ENCODE data around the gene ZG16B. TPM values are rescaled to one million over a fixed set of nuclear protein-coding genes. Genes with fewer than 3 reads are reported as not detected.

The ZG16B gene
- total RNA-seq, 2 donors from 2014 or later, result 0.48 to 1.4 TPM

DNA sequence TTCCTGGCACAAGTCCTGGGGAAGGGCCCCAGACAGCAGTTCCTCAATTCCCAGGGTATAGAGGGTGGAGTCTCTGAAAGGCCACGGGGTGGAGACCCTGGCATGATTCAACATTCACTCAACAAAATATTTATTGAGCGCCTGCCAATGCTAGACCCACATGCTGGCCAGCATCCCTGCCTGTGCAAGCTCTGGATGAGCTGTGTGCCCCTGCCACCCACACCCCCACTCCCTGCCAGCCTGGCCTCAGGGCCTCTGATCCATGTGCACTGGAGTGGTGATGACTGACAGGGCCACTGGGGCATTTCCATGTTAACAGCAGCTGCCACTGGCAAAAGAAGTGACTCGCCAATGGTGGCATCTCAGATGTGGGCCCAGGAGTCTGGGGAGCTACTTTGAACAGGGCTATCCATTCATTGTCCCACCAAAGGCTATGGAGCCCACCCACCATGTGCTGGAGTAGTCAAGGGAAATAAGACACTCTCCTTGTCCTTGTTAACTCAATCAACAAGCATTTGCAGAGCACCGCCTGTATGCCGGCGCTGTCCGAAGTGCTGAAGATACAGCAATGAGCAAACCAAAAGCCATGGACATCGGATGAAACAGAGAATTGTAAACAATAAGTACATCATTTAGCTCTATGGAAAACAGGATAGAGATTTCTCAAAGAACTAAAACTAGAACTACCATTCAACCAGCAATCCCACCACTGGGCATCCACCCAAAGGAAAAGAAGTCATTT is 30.9 kb downstream of the ZG16B start:
- peaks cover 0 to 5% of the 10 kb centered on the region in 2 donors for H3K9me3 Mint-ChIP-seq
- H3K36me3 Mint-ChIP-seq, result no peaks in the 10 kb centered on the region
- H3K27ac Mint-ChIP-seq, result no peak overlapping the region
- DNase-seq (ENCODE audit: low spot score in 2 of 2), result no peak
- ATAC-seq, result no peak

DNA sequence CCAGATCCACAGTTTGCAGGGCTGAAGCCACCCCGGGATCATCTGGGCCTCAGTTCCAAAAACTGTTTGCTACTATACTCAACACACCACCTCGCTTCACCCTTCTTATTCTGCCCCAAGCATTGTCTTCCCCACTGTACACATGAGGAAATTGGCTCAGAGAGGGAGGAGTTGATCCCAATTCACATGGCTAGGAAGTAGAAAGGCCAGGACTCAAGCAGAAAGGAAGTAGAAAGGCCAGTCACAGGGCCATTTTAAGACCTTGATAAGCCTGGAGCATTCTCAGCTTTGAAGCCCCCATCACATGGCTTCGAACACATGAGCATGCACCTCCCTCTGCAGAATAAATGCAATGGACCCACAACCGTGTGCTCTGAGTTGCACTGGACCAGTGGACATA is 35.5 kb downstream of the ZG16B start:
- ATAC-seq, result no peak
- no peak overlapping the region for H3K27ac Mint-ChIP-seq
- H3K36me3 Mint-ChIP-seq, result no peaks in the 10 kb centered on the region
- no peak for DNase-seq (ENCODE audit: low spot score in 2 of 2)
- no peaks in the 10 kb centered on the region for H3K9me3 Mint-ChIP-seq

- Mint-ChIP-seq H3K9me3 (no peaks in the 10 kb centered on the region), H3K27ac (peak overlapping the region in 1 of 2 donors; percentile 16), H3K36me3 (no peaks in the 10 kb centered on the region)
- DNase-seq (ENCODE audit: low spot score in 2 of 2) (no peak), ATAC-seq (peak in 1 of 2 donors; percentile 54)
Observed at GRCh38 chr16:2866431-2866830, 36.3 kb downstream of the ZG16B start.

DNA sequence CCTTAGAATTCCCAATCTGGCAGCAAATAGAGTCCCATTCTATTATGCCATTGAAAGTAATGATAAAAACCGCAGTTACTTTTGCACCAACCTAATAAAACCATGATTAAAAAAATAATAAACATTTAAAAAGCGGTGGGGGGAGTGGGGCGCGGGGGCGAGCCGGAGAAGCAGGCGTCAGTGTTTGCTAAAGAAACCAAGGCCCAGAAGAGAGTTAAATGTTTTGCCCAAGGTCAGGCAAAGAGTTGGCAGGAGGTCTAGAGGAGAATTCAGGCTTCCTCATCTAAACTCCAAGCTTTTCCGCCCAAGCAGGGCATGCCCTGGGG is 37.5 kb downstream of the ZG16B start:
- Mint-ChIP-seq H3K9me3 (no peaks in the 10 kb centered on the region), H3K27ac (peak overlapping the region; percentile 87 to 95), H3K36me3 (no peaks in the 10 kb centered on the region)
- DNase-seq (ENCODE audit: low spot score in 2 of 2), result no peak
- ATAC-seq, result no peak

DNA sequence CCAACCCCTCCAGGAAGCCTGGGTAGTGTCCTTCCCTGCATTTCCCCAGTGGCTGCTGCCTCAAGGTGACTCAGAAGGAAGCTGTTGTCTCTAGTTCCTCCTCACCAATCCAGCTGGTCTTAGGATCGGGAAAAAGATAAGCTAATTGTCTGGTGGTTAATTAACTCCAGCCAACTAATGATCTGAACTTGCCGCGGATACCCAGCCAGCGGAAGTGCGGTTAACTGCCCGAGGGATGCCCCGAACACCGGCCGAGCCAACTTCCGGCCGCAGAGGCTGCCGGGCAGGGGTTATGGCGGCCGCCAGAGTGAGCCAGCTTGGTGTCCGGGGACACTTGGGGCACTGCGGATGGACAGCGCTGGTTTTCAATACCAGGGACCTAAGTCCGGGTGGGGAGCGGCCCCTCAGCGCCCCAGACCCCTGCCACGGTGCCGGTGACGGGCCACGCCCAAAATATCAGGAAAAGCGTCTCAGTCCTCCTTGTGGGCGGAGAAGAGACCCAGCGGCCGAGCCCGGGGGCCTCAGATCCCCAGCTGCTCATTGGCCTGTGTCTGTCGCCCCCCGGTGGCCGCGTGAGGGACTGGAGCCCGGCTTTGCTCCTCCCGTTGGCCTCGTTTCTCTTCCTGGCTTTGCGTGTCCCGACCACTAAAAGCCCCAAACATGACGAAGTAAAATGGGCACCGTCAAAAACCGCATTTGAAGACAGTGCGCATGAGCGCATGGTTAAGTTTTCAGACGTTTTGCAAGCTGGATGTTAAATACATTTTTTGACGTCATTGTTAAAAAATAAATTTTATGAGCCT is 38.1 kb downstream of the ZG16B start:
- ATAC-seq (peak; percentile 90 to 96), DNase-seq (ENCODE audit: low spot score in 2 of 2) (peak; percentile 97 to 99)
- Mint-ChIP-seq H3K27ac (peak overlapping the region; percentile 87 to 95), H3K36me3 (no peaks in the 10 kb centered on the region), H3K9me3 (no peaks in the 10 kb centered on the region)

DNA sequence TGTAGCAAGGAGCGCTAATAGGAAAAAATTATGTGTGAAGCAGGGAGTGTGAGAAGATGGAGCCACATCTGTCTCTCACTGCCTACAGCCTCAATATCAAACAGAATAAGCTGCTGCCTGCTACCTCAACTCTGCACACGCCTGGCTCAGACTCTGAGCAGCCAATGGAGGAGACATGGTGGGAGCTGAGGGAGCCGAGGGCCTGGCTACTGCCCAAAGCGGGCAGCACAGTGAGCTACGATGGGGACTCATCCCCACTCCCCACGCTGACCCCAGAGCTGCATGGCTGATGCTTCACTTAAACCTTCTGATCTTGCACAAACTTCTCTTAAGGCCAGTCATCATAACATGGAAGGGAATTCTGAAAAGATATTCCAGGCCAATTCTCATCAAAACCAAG is 41.8 kb downstream of the ZG16B start:
- ATAC-seq (no peak), DNase-seq (ENCODE audit: low spot score in 2 of 2) (no peak)
- Mint-ChIP-seq H3K36me3 (no peaks in the 10 kb centered on the region), H3K9me3 (no peaks in the 10 kb centered on the region), H3K27ac (no peak overlapping the region)

DNA sequence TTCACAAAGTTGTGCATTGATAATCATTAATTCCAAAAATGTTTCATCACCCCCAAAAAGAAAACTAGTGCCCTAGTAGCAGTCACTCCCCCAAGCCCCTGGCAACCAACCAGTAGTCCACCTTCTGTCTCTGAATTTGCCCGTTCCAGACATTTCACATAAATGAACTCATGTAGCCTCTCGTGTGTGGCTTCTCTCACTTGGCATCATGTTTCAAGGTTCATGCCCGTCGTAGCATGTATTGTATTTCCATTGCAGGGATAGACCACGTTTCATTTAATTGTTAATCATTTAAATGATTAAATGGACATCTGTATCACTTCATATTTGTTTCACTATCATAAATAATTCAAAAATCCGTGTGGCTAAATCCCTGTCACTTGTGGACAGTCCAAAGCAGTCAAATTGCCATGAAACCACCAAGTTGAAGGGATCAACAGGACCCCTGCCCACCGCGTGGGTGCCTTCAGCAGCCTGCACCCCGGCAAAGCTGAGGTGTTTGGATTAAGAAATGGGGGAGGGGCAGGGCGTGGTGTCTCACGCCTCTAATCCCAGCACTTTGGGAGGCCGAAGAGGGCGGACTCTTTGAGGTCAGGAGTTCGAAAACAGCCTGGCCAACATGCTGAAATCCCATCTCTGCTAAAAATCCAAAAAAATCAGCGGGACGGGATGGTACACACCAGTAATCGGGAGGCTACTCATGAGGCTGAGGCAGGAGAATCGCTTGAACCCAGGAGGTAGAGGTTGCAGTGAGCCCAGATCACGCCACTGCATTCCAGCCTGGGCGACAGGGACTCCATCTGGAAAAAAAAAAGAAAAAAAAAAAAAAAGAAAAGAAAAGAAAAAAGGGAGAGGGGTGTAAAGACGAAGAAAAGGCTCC is 44.2 kb downstream of the ZG16B start:
- DNase-seq (ENCODE audit: low spot score in 2 of 2), result no peak
- Mint-ChIP-seq H3K27ac (no peak overlapping the region), H3K9me3 (no peaks in the 10 kb centered on the region), H3K36me3 (no peaks in the 10 kb centered on the region)
- ATAC-seq, result no peak

GRCh38 chr16:2874912-2875362 is 44.8 kb downstream of the ZG16B start:
- DNase-seq (ENCODE audit: low spot score in 2 of 2) (peak; percentile 71 to 72), ATAC-seq (peak; percentile 100)
- Mint-ChIP-seq H3K27ac (no peak overlapping the region), H3K9me3 (peaks cover 0 to 3% of the 10 kb centered on the region in 2 donors), H3K36me3 (no peaks in the 10 kb centered on the region)

GRCh38 chr16:2879854-2880508 is 49.9 kb downstream of the ZG16B start:
- H3K27ac Mint-ChIP-seq, result no peak overlapping the region
- ATAC-seq (no peak), DNase-seq (ENCODE audit: low spot score in 2 of 2) (no peak)
- no peaks in the 10 kb centered on the region for H3K36me3 Mint-ChIP-seq
- H3K9me3 Mint-ChIP-seq, result peaks cover 0 to 4% of the 10 kb centered on the region in 2 donors

Other genes with a start within 250 kb of the ZG16B start
- gene KCTD5, start 147.8 kb upstream of the ZG16B start, total RNA-seq, result 10 to 100 TPM; 27.8 to 46.9 TPM
- gene PRSS27, start 110.1 kb upstream of the ZG16B start, total RNA-seq, result 1 to 10 TPM; 1.3 to 3.2 TPM
- 100 to 1,000 TPM; 624 to 790 TPM for gene SRRM2, start 77.7 kb upstream of the ZG16B start, total RNA-seq
- gene ELOB, start 53.0 kb upstream of the ZG16B start, total RNA-seq, result 100 to 1,000 TPM; 218 to 224 TPM
- gene PRSS33, start 42.7 kb upstream of the ZG16B start, total RNA-seq, result not detected
- not detected for gene PRSS41, start 31.8 kb upstream of the ZG16B start, total RNA-seq
- 1 to 10 TPM; 1.8 to 2.4 TPM for gene PRSS21, start 13.1 kb upstream of the ZG16B start, total RNA-seq
- gene PRSS22, start 27.9 kb downstream of the ZG16B start, total RNA-seq, result under 1 TPM in 1 of 2 donors, not detected in 1; 0.34 TPM
- gene FLYWCH2, start 52.9 kb downstream of the ZG16B start, total RNA-seq, result 10 to 100 TPM in 1 of 2 donors, 1 to 10 TPM in 1; 9.4 to 17.4 TPM
- gene FLYWCH1, start 81.6 kb downstream of the ZG16B start, total RNA-seq, result 10 to 100 TPM; 28.8 to 55.4 TPM
- not detected for gene KREMEN2, start 134.0 kb downstream of the ZG16B start, total RNA-seq
- 10 to 100 TPM; 24.0 to 31.6 TPM for gene PAQR4, start 139.0 kb downstream of the ZG16B start, total RNA-seq
- gene PKMYT1, start 150.1 kb downstream of the ZG16B start, total RNA-seq, result 100 to 1,000 TPM; 125 to 193 TPM
- under 1 TPM in 1 of 2 donors, not detected in 1; 0.11 TPM for gene CLDN9, start 182.6 kb downstream of the ZG16B start, total RNA-seq
- gene CLDN6, start 187.9 kb downstream of the ZG16B start, total RNA-seq, result not detected
- 10 to 100 TPM in 1 of 2 donors, 1 to 10 TPM in 1; 7.6 to 14.6 TPM for gene TNFRSF12A, start 190.1 kb downstream of the ZG16B start, total RNA-seq
- gene HCFC1R1, start 193.6 kb downstream of the ZG16B start, total RNA-seq, result 10 to 100 TPM; 40.9 to 47.3 TPM
- 10 to 100 TPM; 35.3 to 65.2 TPM for gene THOC6, start 193.7 kb downstream of the ZG16B start, total RNA-seq
- 1 to 10 TPM in 1 of 2 donors, not detected in 1; 2.9 TPM for gene BICDL2, start 206.6 kb downstream of the ZG16B start, total RNA-seq
- gene MMP25, start 216.3 kb downstream of the ZG16B start, total RNA-seq, result 1 to 10 TPM; 1.8 to 2.0 TPM
- 1,000 to 10,000 TPM; 2,042 to 3,291 TPM for gene IL32, start 235.3 kb downstream of the ZG16B start, total RNA-seq

Measured in activated naive CD4-positive, alpha-beta T cell treated with anti-CD3 and anti-CD28 coated beads, Interleukin-2, amount 50 U/mL, for 72 hours (primary cell).